MM.1S (cell line): ENCODE measurements around the gene LRRC4C.
"Not testable (repeated sequence)": the region's sequence is repeated elsewhere in the genome, so short reads cannot be mapped to it uniquely, and the experiment has no call there.

Experiments
- DNase-seq: peaks from one replicate; pipeline ENCODE4 v3.0.0-alpha.2; 2015
- H2AFZ ChIP-seq: fragments of 300-600 bp; sonication (generic); 2 replicates; pipeline ENCODE4 v1.6.0; 2016; ENCODE audit warnings: antibody characterized with exemption, low read length
- H3F3A ChIP-seq: fragments of 300-600 bp; sonication (generic); 2 replicates; pipeline ENCODE4 v1.6.1; 2016; ENCODE audit warnings: mild to moderate bottlenecking, antibody characterized with exemption, low read length, moderate library complexity, mixed read lengths; ENCODE audit not compliant: insufficient read depth
- H3K27ac ChIP-seq: fragments of 300-600 bp; sonication (generic); 2 replicates; pipeline ENCODE4 v1.5.1; 2016; ENCODE audit warnings: mild to moderate bottlenecking, low read length
- H3K27me3 ChIP-seq: fragments of 300-600 bp; sonication (generic); replicated peaks from 2 replicates; pipeline ENCODE4 v1.6.0; 2016; ENCODE audit warnings: low read length; ENCODE audit not compliant: insufficient read depth
- H3K36me3 ChIP-seq: fragments of 300-600 bp; sonication (generic); replicated peaks from 2 replicates; pipeline ENCODE4 v1.6.1; 2016; ENCODE audit warnings: mild to moderate bottlenecking, low read length, mixed read lengths; ENCODE audit not compliant: insufficient read depth
- H3K4me1 ChIP-seq: fragments of 300-600 bp; sonication (generic); 2 replicates; pipeline ENCODE4 v1.6.1; 2016; ENCODE audit warnings: low read length, mixed read lengths
- H3K4me2 ChIP-seq: fragments of 300-600 bp; sonication (generic); 2 replicates; pipeline ENCODE4 v1.6.0; 2016; ENCODE audit warnings: low read depth, low read length
- H3K4me3 ChIP-seq: fragments of 300-600 bp; sonication (generic); 2 replicates; pipeline ENCODE4 v1.5.1; 2016; ENCODE audit warnings: low read length, mixed read lengths
- H3K79me2 ChIP-seq: fragments of 300-600 bp; sonication (generic); 2 replicates; pipeline ENCODE4 v1.6.1; 2016; ENCODE audit warnings: mixed run types, low read length, mixed read lengths
- H3K9ac ChIP-seq: fragments of 300-600 bp; sonication (generic); 2 replicates; pipeline ENCODE4 v1.6.1; 2016; ENCODE audit warnings: low read length, mixed read lengths
- H3K9me2 ChIP-seq: fragments of 300-600 bp; sonication (generic); replicated peaks from 2 replicates; pipeline ENCODE4 v1.6.1; 2016; ENCODE audit warnings: mild to moderate bottlenecking, low read length, mixed read lengths; ENCODE audit not compliant: insufficient read depth
- H3K9me3 ChIP-seq: fragments of 300-600 bp; sonication (generic); replicated peaks from 2 replicates; pipeline ENCODE4 v1.6.1; 2016; ENCODE audit warnings: mild to moderate bottlenecking, low read length, mixed read lengths; ENCODE audit not compliant: insufficient read depth
- H4K20me1 ChIP-seq: fragments of 300-600 bp; sonication (generic); 2 replicates; pipeline ENCODE4 v1.6.1; 2016; ENCODE audit warnings: mild to moderate bottlenecking, low read length, moderate library complexity, mixed read lengths; ENCODE audit not compliant: insufficient read depth
- CTCF ChIP-seq: fragments of 300-600 bp; sonication (generic); IDR thresholded peaks from 2 replicates; pipeline ENCODE4 v1.5.1; 2016; ENCODE audit warnings: antibody characterized with exemption, low read length, mixed read lengths
- EZH2 ChIP-seq: fragments of 300-600 bp; sonication (generic); optimal IDR thresholded peaks from 2 replicates; pipeline ENCODE3; 2017; ENCODE audit warnings: low read depth, mild to moderate bottlenecking, antibody characterized with exemption, low read length, mixed read lengths
- EZH2phosphoT487 ChIP-seq: fragments of 300-600 bp; sonication (generic); IDR thresholded peaks from 2 replicates; pipeline ENCODE4 v1.6.1; 2018; ENCODE audit warnings: antibody characterized with exemption, low read length

LRRC4C gene

GRCh38 chr11:41031551-41032060, 427.8 kb downstream of the LRRC4C start:
- H4K20me1 ChIP-seq: no peaks in the 10 kb centered on the region
- H3K79me2 ChIP-seq: no peaks in the 10 kb centered on the region
- H3K4me3 ChIP-seq: no peak overlapping the region
- H3K4me1 ChIP-seq: no peaks in the 10 kb centered on the region
- H3F3A ChIP-seq: no peaks in the 10 kb centered on the region
- TF ChIP-seq EZH2phosphoT487 (no peak), EZH2 (no peak), CTCF (no peak)
- H3K9me2 ChIP-seq: no peaks in the 10 kb centered on the region
- DNase-seq: no peak
- no peaks in the 10 kb centered on the region for H3K27me3 ChIP-seq
- no peak overlapping the region for H3K4me2 ChIP-seq
- no peak overlapping the region for H3K9ac ChIP-seq
- H3K9me3 ChIP-seq: no peaks in the 10 kb centered on the region
- H2AFZ ChIP-seq: no peak overlapping the region
- no peaks in the 10 kb centered on the region for H3K36me3 ChIP-seq
- no peak overlapping the region for H3K27ac ChIP-seq

- H3K36me3 ChIP-seq: no peaks in the 10 kb centered on the region
- H3K9me2 ChIP-seq: no peaks in the 10 kb centered on the region
- no peak overlapping the region for H3K4me2 ChIP-seq
- H3F3A ChIP-seq: no peaks in the 10 kb centered on the region
- no peak overlapping the region for H3K9ac ChIP-seq
- no peak overlapping the region for H3K4me3 ChIP-seq
- no peaks in the 10 kb centered on the region for H3K4me1 ChIP-seq
- H3K27ac ChIP-seq: no peak overlapping the region
- no peak overlapping the region for H2AFZ ChIP-seq
- no peaks in the 10 kb centered on the region for H3K27me3 ChIP-seq
- H4K20me1 ChIP-seq: no peaks in the 10 kb centered on the region
- H3K9me3 ChIP-seq: no peaks in the 10 kb centered on the region
- no peaks in the 10 kb centered on the region for H3K79me2 ChIP-seq
- no peak for DNase-seq
- TF ChIP-seq EZH2 (no peak), CTCF (no peak), EZH2phosphoT487 (no peak)
Measured at GRCh38 chr11:41020259-41020658, 439.2 kb downstream of the LRRC4C start.

GRCh38 chr11:41019666-41020065, 439.8 kb downstream of the LRRC4C start:
- not testable (repeated sequence) for H3K79me2 ChIP-seq, DNase-seq, H3K9me2 ChIP-seq, H3K4me3 ChIP-seq, H3K27ac ChIP-seq, H3F3A ChIP-seq, H2AFZ ChIP-seq, H4K20me1 ChIP-seq, H3K4me2 ChIP-seq, H3K27me3 ChIP-seq, H3K36me3 ChIP-seq, H3K9me3 ChIP-seq, H3K9ac ChIP-seq, H3K4me1 ChIP-seq

GRCh38 chr11:41018224-41018623, 441.2 kb downstream of the LRRC4C start:
- no peak overlapping the region for H3K27ac ChIP-seq
- no peak overlapping the region for H3K4me3 ChIP-seq
- H2AFZ ChIP-seq: no peak overlapping the region
- H4K20me1 ChIP-seq: no peaks in the 10 kb centered on the region
- no peaks in the 10 kb centered on the region for H3K9me3 ChIP-seq
- H3K9me2 ChIP-seq: no peaks in the 10 kb centered on the region
- no peak overlapping the region for H3K4me2 ChIP-seq
- DNase-seq: no peak
- H3K36me3 ChIP-seq: no peaks in the 10 kb centered on the region
- H3K4me1 ChIP-seq: no peaks in the 10 kb centered on the region
- TF ChIP-seq CTCF (no peak), EZH2 (no peak), EZH2phosphoT487 (no peak)
- H3K79me2 ChIP-seq: no peaks in the 10 kb centered on the region
- no peaks in the 10 kb centered on the region for H3F3A ChIP-seq
- H3K9ac ChIP-seq: no peak overlapping the region
- H3K27me3 ChIP-seq: no peaks in the 10 kb centered on the region
